SW 1271 (cell line): Measurements from ENCODE around the gene PLEKHO2.

Source experiments
- DNase-seq, 2 experiments: peaks; one replicate each; lab custom pipeline; 2025; lab: John Stamatoyannopoulos, UW

The PLEKHO2 gene

GRCh38 chr15:64916365-64916764 lies 74.7 kb downstream of the PLEKHO2 start:
- no peak for DNase-seq

- DNase-seq = no peak
These were observed 75.5 kb downstream of the PLEKHO2 start for GRCh38 chr15:64917211-64917610.
